Breast epithelium (tissue), 3 donors: ENCODE data around the gene SYNCRIP.
A peak's percentile ranks its signal among the peaks of the same experiment; 100 is the strongest.

Source experiments
- CTCF ChIP-seq, 3 donors: fragments of 450-650 bp; IDR thresholded peaks; one replicate each; pipeline ENCODE4 v1.5.1; 2016 to 2017; ENCODE audit warnings: antibody characterized with exemption in 3 of 3, mild to moderate bottlenecking in 3 of 3, moderate library complexity in 3 of 3
- POLR2AphosphoS5 ChIP-seq, 3 donors: sonication (generic); formaldehyde crosslinking; IDR thresholded peaks; one replicate each; pipeline ENCODE4 v1.6.1; 2017; ENCODE audit warnings: antibody characterized with exemption in 3 of 3

DNA sequence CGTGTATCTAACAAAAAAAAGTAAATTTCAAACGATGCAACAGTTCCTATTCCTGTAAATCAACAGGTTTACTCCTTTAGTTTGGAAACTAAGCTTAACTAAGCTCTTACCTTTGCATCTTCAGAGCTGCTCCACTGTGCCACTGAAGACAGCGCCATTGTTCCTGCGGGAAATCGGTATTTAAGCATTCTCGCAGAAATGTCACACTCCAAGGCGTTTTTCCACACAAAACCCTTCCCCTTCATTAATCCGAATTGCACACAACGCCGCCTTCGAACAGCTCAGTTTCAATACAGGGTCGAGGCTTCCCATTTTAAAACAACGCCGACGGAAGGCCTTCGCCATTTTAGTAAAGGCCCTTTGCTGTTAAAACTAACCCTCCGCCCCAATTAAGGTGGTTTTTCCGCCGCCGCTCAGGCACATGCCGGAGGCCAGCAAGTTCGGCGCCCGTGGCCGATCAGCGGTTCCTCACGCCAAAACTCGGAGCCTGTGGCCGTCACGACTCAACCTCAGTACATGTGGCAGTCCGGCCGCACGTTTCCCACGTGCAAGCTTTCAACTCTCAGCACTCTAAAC, 35.4 kb upstream of the SYNCRIP start:
- TF ChIP-seq CTCF (IDR thresholded peaks at IDR 0.05): peak in 1 of 3 donors; percentile 14
- TF ChIP-seq POLR2AphosphoS5 (IDR thresholded peaks at IDR 0.05): no peak
